Measurements from ENCODE around the gene FRMD7.

FRMD7 gene

GRCh38 chrX:132077414-132077813 is 50.4 kb downstream of the FRMD7 start:
- H3K9ac ChIP-seq, result no peak overlapping the region
- H3K4me1 ChIP-seq, result no peaks in the 10 kb centered on the region
- no peaks in the 10 kb centered on the region for H3K79me2 ChIP-seq
- no peaks in the 10 kb centered on the region for H3K27me3 ChIP-seq (ENCODE audit: control insufficient read depth, insufficient read depth, low read length)
- no peaks in the 10 kb centered on the region for H3K36me3 ChIP-seq (ENCODE audit: control insufficient read depth, insufficient read depth, low read length)
- no peak overlapping the region for H2AFZ ChIP-seq
- H3K4me3 ChIP-seq (ENCODE audit: low read depth, low read length), result no peak overlapping the region
- no peaks in the 10 kb centered on the region for H3K9me3 ChIP-seq (ENCODE audit: control insufficient read depth, low read length)
- TF ChIP-seq CTCF (IDR thresholded peaks at IDR 0.05), result no peak
- H3K27ac ChIP-seq, result no peak overlapping the region
- H3K4me2 ChIP-seq (ENCODE audit: low read length), result no peak overlapping the region

GRCh38 chrX:132071254-132071653 is 56.6 kb downstream of the FRMD7 start:
- Histone ChIP-seq H3K27me3 (ENCODE audit: control insufficient read depth, insufficient read depth, low read length) (no peaks in the 10 kb centered on the region), H3K4me3 (ENCODE audit: low read depth, low read length) (no peak overlapping the region), H3K4me1 (no peaks in the 10 kb centered on the region), H3K9me3 (ENCODE audit: control insufficient read depth, low read length) (no peaks in the 10 kb centered on the region), H3K27ac (no peak overlapping the region), H3K79me2 (no peaks in the 10 kb centered on the region), H3K9ac (no peak overlapping the region), H3K36me3 (ENCODE audit: control insufficient read depth, insufficient read depth, low read length) (no peaks in the 10 kb centered on the region), H3K4me2 (ENCODE audit: low read length) (no peak overlapping the region), H2AFZ (no peak overlapping the region)
- TF ChIP-seq CTCF (IDR thresholded peaks at IDR 0.05), result peak; percentile 27

GRCh38 chrX:132068405-132068804 is 59.4 kb downstream of the FRMD7 start:
- H3K4me3 ChIP-seq (ENCODE audit: low read depth, low read length), result no peak overlapping the region
- no peaks in the 10 kb centered on the region for H3K9me3 ChIP-seq (ENCODE audit: control insufficient read depth, low read length)
- H3K9ac ChIP-seq, result no peak overlapping the region
- TF ChIP-seq CTCF (IDR thresholded peaks at IDR 0.05), result no peak
- no peak overlapping the region for H2AFZ ChIP-seq
- H3K27ac ChIP-seq, result no peak overlapping the region
- H3K4me2 ChIP-seq (ENCODE audit: low read length), result no peak overlapping the region
- H3K79me2 ChIP-seq, result no peaks in the 10 kb centered on the region
- H3K4me1 ChIP-seq, result no peaks in the 10 kb centered on the region
- no peaks in the 10 kb centered on the region for H3K27me3 ChIP-seq (ENCODE audit: control insufficient read depth, insufficient read depth, low read length)
- H3K36me3 ChIP-seq (ENCODE audit: control insufficient read depth, insufficient read depth, low read length), result no peaks in the 10 kb centered on the region

GRCh38 chrX:132063862-132064261 is 64.0 kb downstream of the FRMD7 start:
- no peaks in the 10 kb centered on the region for H3K9me3 ChIP-seq (ENCODE audit: control insufficient read depth, low read length)
- no peak overlapping the region for H3K27ac ChIP-seq
- H3K4me2 ChIP-seq (ENCODE audit: low read length), result no peak overlapping the region
- no peaks in the 10 kb centered on the region for H3K79me2 ChIP-seq
- H3K36me3 ChIP-seq (ENCODE audit: control insufficient read depth, insufficient read depth, low read length), result no peaks in the 10 kb centered on the region
- H3K4me3 ChIP-seq (ENCODE audit: low read depth, low read length), result no peak overlapping the region
- TF ChIP-seq CTCF (IDR thresholded peaks at IDR 0.05), result no peak
- no peaks in the 10 kb centered on the region for H3K4me1 ChIP-seq
- no peak overlapping the region for H3K9ac ChIP-seq
- no peak overlapping the region for H2AFZ ChIP-seq
- H3K27me3 ChIP-seq (ENCODE audit: control insufficient read depth, insufficient read depth, low read length), result no peaks in the 10 kb centered on the region

- no peaks in the 10 kb centered on the region for H3K79me2 ChIP-seq
- no peaks in the 10 kb centered on the region for H3K4me1 ChIP-seq
- no peak for TF ChIP-seq CTCF (IDR thresholded peaks at IDR 0.05)
- H3K9ac ChIP-seq, result no peak overlapping the region
- H3K9me3 ChIP-seq (ENCODE audit: control insufficient read depth, low read length), result no peaks in the 10 kb centered on the region
- H3K27ac ChIP-seq, result no peak overlapping the region
- H3K4me2 ChIP-seq (ENCODE audit: low read length), result no peak overlapping the region
- H3K4me3 ChIP-seq (ENCODE audit: low read depth, low read length), result no peak overlapping the region
- H3K36me3 ChIP-seq (ENCODE audit: control insufficient read depth, insufficient read depth, low read length), result no peaks in the 10 kb centered on the region
- no peak overlapping the region for H2AFZ ChIP-seq
- no peaks in the 10 kb centered on the region for H3K27me3 ChIP-seq (ENCODE audit: control insufficient read depth, insufficient read depth, low read length)
Measured at GRCh38 chrX:132063334-132063733, 64.5 kb downstream of the FRMD7 start.

All from parathyroid adenoma (tissue), 2 donors.